Stomach (tissue), 9 donors: ENCODE results near the gene NRTN. TPM values are rescaled to one million over a fixed set of nuclear protein-coding genes. Genes with fewer than 3 reads are reported as not detected.

Source experiments
- DNase-seq, 2 donors: peaks; one replicate each; pipeline versions ENCODE4 v3.0.0 to v3.0.0-alpha.2; 2013 to 2019
- H3K27ac ChIP-seq, 5 donors: fragments of 200-600 bp in 4 of 5; sonication (generic) in 4 of 5; one replicate each; pipeline ENCODE4 v1.5.1; 2013 to 2019; ENCODE audit warnings: mild to moderate bottlenecking in 1 of 5, moderate library complexity in 1 of 5
- H3K27me3 ChIP-seq, 3 donors: fragments of 200-600 bp; sonication (generic); one replicate each; pipeline ENCODE4 v1.5.1; 2017 to 2019; ENCODE audit warnings: mixed run types in 1 of 3
- H3K36me3 ChIP-seq, 4 donors: fragments of 200-600 bp; sonication (generic); 1 replicate in 3 of 4; 2 replicates in 1 of 4; pipeline ENCODE4 v1.5.1; 2016 to 2019
- H3K4me1 ChIP-seq, 4 donors: fragments of 200-600 bp; sonication (generic); one replicate each; pipeline ENCODE4 v1.5.1; 2016 to 2019
- H3K4me3 ChIP-seq, 4 donors: fragments of 200-600 bp; sonication (generic) in 3 of 4; one replicate each; pipeline ENCODE4 v1.5.1; 2016 to 2019; ENCODE audit warnings: mild to moderate bottlenecking in 1 of 4
- H3K9me3 ChIP-seq, 4 donors: fragments of 200-600 bp; sonication (generic); one replicate each; pipeline ENCODE4 v1.5.1; 2016 to 2019
- EP300 ChIP-seq: sonication (generic); formaldehyde crosslinking; IDR thresholded peaks from one replicate; pipeline ENCODE4 v1.6.1; 2017; ENCODE audit warnings: antibody characterized with exemption
- POLR2A ChIP-seq, 4 donors: fragments of 450-650 bp; IDR thresholded peaks; one replicate each; pipeline ENCODE4 v1.6.1; 2016; ENCODE audit warnings: antibody characterized with exemption in 4 of 4, control low read depth in 2 of 4, mild to moderate bottlenecking in 1 of 4, moderate library complexity in 1 of 4
- POLR2AphosphoS5 ChIP-seq, 3 donors: sonication (generic); formaldehyde crosslinking; IDR thresholded peaks; one replicate each; pipeline ENCODE4 v1.6.1; 2016; ENCODE audit warnings: antibody characterized with exemption in 3 of 3
- whole genome bisulfite sequencing, 5 donors: extraction: QIAGEN DNeasy Blood & Tissue Kit in 3 of 5; methylation state at CpG; one replicate each; pipeline versions ENCODE4 v1.1.5 to v1.1.7; 2013 to 2018; 5-methylcytosine and 5-hydroxymethylcytosine counted together
- intact Hi-C: fragments of 100-400 bp; cut with DNase I; formaldehyde crosslinking; loops from one replicate; pipeline ENCODE4 v1.15.1; 2023; ENCODE audit warnings: low total_unique reads
- polyA plus RNA-seq, 3 donors: library from polyadenylated mRNA; stranded (reverse); fragments of 200-250 nt; gene quantifications; one replicate each; pipeline ENCODE4 v1.2.3, GENCODE V29; 2013
- total RNA-seq, 5 donors: library from RNA; depleted of rRNA; stranded (reverse); fragments of >200 nt; gene quantifications; one replicate each; pipeline versions ENCODE4 v1.1.0 to v1.2.3, GENCODE V29; 2014 to 2016
- TF ChIP-seq, protein P1 (sequence below), 7 experiments: fragments of 450-650 bp in 4 of 7; fragments of 200-600 bp in 3 of 7; sonication (generic) in 3 of 7; IDR thresholded peaks; one replicate each; pipeline ENCODE4 v1.5.1; 2016 to 2019; ENCODE audit warnings: antibody characterized with exemption in 7 of 7, control low read depth in 2 of 7, mild to moderate bottlenecking in 1 of 7
- donor health status: healthy with polysubstance abuse.
- donor health status: Bipolar disorder and iron deficiency.
- donor health status: healthy.

The NRTN gene
- total and polyA plus RNA-seq, 8 donors: 0.92 to 7.1 (median 3.8) TPM; not detected in 2

DNA sequence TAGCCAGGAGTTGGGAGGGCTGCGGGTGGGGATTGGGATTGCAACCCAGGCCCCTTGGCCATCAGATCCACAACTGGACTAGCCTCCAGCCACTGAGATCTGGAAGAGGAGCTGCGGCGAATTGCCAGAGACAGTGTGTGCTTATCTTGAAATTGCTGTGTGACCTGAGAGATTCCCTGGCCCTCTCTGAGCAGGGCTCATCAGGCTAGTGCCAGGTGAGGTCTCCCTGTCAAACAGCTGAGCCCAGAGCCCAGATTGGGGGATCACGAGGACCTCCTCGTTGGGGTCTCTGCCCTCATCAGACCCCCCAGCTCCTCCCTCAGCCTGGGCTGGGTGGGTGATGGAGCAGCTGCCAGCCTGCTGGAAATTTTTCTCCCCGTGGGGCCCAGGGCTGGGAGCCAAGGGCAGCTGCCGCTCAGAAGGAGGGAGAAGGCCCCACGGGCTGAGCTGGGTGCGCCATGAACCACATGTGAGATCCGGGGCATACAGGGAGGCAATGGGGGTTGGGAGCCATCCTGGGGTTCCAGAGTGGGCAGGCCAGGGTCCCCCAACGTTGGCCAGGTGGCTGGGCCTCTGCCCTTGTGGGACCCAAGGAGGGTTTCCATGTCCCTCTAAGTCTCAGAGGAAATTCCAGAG, 58.3 kb downstream of the NRTN start:
- 56 to 73% (median 67%) methylated on average over 3 to 11 of the region's 11 CpGs for WGBS, 5 donors

DNA sequence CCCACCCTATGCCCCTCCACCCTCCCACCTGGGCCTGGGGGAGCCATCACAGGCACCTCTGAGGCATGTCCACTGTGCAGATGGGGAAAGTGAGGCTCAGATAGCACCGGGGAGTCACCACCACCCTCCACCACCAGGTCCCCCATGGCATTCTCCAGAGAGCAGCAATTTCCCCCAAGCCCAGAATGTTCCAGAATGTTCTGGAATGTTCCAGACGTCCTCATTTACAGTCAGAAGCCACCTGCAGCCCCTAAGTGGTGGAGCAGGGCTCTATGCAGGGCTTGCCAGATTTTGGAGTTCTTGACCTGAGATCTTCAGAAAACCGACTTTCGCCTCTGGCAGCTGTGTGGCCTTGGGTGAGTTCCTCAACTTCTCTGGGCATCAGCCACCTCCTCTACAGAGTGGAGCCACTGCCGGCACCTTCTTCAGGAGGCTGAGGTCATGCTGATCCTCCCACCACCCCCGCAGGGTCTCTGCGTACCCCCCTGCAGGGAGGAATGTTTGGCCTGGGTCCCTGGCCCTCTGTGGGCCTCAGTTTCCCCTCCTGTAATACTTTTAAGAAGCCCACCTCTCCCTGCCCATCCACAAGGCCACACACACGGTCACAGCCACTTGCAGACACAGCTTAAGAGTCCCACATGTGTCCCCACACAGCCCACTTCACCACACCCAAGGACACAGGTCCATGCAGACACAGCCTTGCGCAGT, 59.3 kb downstream of the NRTN start:
- intact Hi-C loops: loop anchor here (10.0 kb wide), 1 partner anchor 461 kb away; no protein-coding TSS in a partner anchor
- no peak overlapping the region for H3K4me3 ChIP-seq
- H3K27ac ChIP-seq: no peak overlapping the region
- TF ChIP-seq POLR2A (IDR thresholded peaks at IDR 0.05): no peak
- no peak for TF ChIP-seq POLR2AphosphoS5 (IDR thresholded peaks at IDR 0.05)
- no peak for TF ChIP-seq EP300
- TF ChIP-seq, protein P1, sequence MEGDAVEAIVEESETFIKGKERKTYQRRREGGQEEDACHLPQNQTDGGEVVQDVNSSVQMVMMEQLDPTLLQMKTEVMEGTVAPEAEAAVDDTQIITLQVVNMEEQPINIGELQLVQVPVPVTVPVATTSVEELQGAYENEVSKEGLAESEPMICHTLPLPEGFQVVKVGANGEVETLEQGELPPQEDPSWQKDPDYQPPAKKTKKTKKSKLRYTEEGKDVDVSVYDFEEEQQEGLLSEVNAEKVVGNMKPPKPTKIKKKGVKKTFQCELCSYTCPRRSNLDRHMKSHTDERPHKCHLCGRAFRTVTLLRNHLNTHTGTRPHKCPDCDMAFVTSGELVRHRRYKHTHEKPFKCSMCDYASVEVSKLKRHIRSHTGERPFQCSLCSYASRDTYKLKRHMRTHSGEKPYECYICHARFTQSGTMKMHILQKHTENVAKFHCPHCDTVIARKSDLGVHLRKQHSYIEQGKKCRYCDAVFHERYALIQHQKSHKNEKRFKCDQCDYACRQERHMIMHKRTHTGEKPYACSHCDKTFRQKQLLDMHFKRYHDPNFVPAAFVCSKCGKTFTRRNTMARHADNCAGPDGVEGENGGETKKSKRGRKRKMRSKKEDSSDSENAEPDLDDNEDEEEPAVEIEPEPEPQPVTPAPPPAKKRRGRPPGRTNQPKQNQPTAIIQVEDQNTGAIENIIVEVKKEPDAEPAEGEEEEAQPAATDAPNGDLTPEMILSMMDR (IDR thresholded peaks at IDR 0.05): no peak
- DNase-seq: no peak
- H3K4me1 ChIP-seq: no peaks in the 10 kb centered on the region
- no peaks in the 10 kb centered on the region for H3K9me3 ChIP-seq
- no peaks in the 10 kb centered on the region for H3K36me3 ChIP-seq
- peaks cover 0 to 11% (median 0%) of the 10 kb centered on the region in 3 donors for H3K27me3 ChIP-seq
- 78 to 89% (median 83%) methylated on average over 8 to 9 of the region's 9 CpGs for WGBS, 5 donors

More for the DNA sequence above, 58.3 kb downstream of the NRTN start:
- Histone ChIP-seq H3K27ac (no peak overlapping the region), H3K4me1 (no peaks in the 10 kb centered on the region), H3K9me3 (no peaks in the 10 kb centered on the region), H3K4me3 (no peak overlapping the region), H3K27me3 (peaks cover 0 to 11% (median 0%) of the 10 kb centered on the region in 3 donors), H3K36me3 (no peaks in the 10 kb centered on the region)
- TF ChIP-seq POLR2A (IDR thresholded peaks at IDR 0.05) (no peak), POLR2AphosphoS5 (IDR thresholded peaks at IDR 0.05) (no peak), EP300 (no peak)
- TF ChIP-seq, protein P1 (IDR thresholded peaks at IDR 0.05): no peak
- no peak for DNase-seq
- intact Hi-C loops: loop anchor here (10.0 kb wide), 1 partner anchor 462 kb away; no protein-coding TSS in a partner anchor

DNA sequence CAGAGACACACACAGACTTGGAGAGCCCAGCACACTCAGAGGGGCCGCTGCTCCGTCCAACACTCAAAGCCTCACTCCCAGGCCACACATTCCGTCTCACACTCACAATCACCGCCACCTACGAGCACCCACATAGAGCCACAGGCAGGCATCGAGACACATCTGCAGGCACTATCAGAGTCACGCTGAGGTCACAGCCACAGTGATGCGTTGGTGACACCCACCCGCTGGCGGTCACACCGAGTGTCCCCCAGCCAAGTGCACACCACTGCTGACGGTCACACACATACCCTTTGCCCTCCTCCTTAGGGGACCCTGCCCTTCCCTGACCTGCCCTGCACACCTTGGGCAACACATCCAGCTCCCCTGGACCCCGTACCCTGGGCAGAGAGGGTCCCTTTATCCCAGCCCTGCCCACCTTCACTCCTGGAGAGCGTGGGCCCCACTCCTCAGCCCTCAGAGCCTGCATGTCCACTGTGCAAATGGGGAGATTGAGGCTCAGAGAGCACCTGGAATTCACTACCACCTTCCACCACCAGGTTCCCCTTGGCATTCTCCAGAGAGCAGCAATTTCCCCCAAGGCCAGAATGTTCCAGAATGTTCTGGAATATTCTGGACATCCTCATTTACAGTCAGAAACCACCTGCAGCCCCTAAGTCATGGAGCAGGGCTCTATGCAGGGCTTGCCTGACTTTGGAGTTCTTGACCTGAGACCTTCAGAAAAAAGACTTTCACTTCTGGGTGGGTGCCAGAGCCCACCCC, 60.0 kb downstream of the NRTN start:
- Histone ChIP-seq H3K9me3 (no peaks in the 10 kb centered on the region), H3K27ac (no peak overlapping the region), H3K4me1 (no peaks in the 10 kb centered on the region), H3K4me3 (no peak overlapping the region), H3K36me3 (no peaks in the 10 kb centered on the region), H3K27me3 (peaks cover 0 to 11% (median 0%) of the 10 kb centered on the region in 3 donors)
- intact Hi-C loops: loop anchor here (10.0 kb wide), 1 partner anchor 460 kb away; no protein-coding TSS in a partner anchor
- no peak for TF ChIP-seq POLR2AphosphoS5 (IDR thresholded peaks at IDR 0.05)
- TF ChIP-seq, protein P1 (IDR thresholded peaks at IDR 0.05): peak in 2 of 7 experiments; percentile 7 to 13
- 69 to 87% (median 79%) methylated on average over 14 of the region's 14 CpGs for WGBS, 5 donors
- no peak for DNase-seq

DNA sequence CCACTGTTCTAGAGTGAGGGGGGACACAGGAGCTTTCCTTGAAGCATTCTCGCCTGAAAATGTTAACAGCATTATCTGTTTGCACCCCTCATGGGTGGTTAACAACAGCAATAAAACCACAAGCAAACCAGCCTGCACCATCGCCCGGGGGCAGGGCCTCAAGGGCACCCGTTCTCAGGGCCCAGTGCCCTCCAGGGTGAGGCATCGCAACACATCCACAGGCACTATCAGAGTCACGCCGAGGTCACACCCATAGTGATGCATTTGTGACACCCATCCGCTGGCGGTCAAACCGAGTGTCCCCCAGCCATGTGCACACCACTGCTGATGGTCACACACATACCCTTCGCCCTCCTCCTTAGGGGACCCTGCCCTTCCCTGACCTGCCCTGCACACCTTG, 60.9 kb downstream of the NRTN start:
- no peaks in the 10 kb centered on the region for H3K36me3 ChIP-seq
- 79 to 83% (median 79%) methylated on average over 9 to 11 of the region's 11 CpGs for WGBS, 5 donors
- no peaks in the 10 kb centered on the region for H3K9me3 ChIP-seq
- H3K4me1 ChIP-seq: no peaks in the 10 kb centered on the region
- DNase-seq: no peak
- no peak overlapping the region for H3K4me3 ChIP-seq
- intact Hi-C loops: loop anchor here (10.0 kb wide), 1 partner anchor 459 kb away; no protein-coding TSS in a partner anchor
- no peak for TF ChIP-seq POLR2A (IDR thresholded peaks at IDR 0.05)
- TF ChIP-seq, protein P1 (IDR thresholded peaks at IDR 0.05): no peak
- no peak for TF ChIP-seq POLR2AphosphoS5 (IDR thresholded peaks at IDR 0.05)
- TF ChIP-seq EP300: no peak
- H3K27me3 ChIP-seq: peaks cover 0 to 11% (median 0%) of the 10 kb centered on the region in 3 donors
- no peak overlapping the region for H3K27ac ChIP-seq
